G401 (cell line): ENCODE measurements around the gene RBMS2. TPM values are rescaled to one million over a fixed set of nuclear protein-coding genes. Genes with fewer than 3 reads are reported as not detected.
A peak's percentile ranks its signal among the peaks of the same experiment; 100 is the strongest.
"Not testable (repeated sequence)": the region's sequence is repeated elsewhere in the genome, so short reads cannot be mapped to it uniquely, and the experiment has no call there.

ENCODE experiments used
- DNase-seq: peaks from one replicate; pipeline ENCODE4 v3.0.0-alpha.2; 2015; ENCODE audit warnings: low spot score
- in situ Hi-C: cut with HindIII; loops from 2 replicates; pipeline ENCODE4 v1.10.0; 2016; ENCODE audit warnings: low sequenced_read_pairs, mixed read lengths
- total RNA-seq: library from RNA; depleted of rRNA; stranded (reverse); fragments of >200 nt; shearing (Covaris generic); gene quantifications from 2 replicates; pipeline ENCODE4 v1.2.3, GENCODE V29; 2014

The RBMS2 gene
- total RNA-seq, 1 experiment from 2014 or later = 3.8 TPM

DNA sequence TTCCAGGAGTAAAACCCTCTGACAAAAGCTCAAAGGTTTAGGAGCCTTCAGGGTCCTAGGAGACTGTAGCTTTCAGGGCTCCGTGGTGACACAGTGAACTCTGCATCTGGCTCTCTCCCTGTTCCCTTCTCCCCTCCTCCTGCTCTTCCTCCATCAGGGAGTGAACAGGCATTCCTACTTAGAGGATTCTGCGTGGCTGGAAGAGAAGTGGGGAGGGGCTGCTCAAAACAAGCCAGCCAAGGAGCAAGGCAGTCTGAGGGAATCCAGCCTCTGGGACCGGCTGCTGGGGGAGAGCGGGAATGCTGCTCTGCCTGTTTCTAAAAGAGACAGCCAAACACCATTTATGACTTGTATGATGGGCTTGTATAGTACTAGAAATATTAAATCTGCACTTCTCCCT lies 49.5 kb downstream of the RBMS2 start:
- in situ Hi-C loops = no loop called here
- DNase-seq = no peak

DNA sequence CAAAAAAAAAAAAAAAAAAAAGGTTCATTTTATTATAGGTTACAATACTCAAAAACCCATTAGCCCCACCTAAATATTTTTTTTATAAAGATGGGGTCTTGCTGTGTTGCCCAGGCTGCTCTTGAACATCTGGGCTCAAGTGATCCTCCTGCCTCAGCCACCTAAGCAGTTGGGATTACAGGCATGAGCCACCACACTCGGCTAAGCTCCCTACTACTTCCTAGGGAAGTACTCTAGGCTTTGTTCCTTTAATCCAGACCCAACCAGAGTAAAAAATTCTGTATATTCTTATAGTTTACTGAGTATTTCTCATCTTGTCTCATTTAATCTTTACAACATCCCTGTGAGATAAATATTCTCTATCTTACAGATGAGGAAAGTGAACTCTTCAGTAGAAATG lies 50.7 kb downstream of the RBMS2 start:
- in situ Hi-C loops = no loop called here
- DNase-seq = no peak

DNA sequence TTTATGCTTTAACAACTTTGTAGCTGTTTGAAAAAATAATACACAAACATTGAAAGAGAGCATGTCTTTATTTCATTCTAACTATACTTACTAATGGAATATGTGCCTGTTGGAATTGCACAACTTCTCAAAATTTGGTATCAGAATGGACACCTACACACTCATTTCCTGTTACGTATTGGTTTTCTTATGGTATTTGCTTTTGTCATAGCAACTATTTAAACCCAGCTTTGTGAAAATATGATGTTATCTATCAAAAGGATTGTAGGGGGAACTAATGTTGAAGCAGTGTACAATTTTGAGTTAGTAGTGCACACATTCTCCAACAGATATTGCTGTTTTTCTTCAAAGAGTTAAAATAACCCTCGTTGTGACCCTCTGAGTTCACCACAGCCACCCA lies 52.6 kb downstream of the RBMS2 start:
- DNase-seq = no peak
- in situ Hi-C loops = no loop called here

DNA sequence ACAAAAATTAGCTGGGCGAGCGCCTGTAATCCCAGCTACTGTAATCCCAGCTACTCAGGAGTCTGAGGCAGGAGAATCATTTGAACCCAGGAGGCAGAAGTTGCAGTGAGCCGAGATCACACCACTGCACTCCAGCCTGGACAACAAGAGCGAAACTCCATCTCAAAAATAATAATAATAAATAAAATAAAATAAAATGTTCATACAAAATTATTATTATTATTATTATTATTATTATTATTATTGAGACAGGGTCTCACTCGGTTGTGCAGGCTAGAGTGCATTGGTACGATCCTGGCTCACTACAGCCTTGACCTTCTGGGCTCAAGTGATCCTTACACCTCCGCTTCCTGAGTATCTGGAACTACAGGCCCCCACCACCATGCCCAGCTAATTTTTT lies 55.6 kb downstream of the RBMS2 start:
- in situ Hi-C loops = not testable (repeated sequence)

DNA sequence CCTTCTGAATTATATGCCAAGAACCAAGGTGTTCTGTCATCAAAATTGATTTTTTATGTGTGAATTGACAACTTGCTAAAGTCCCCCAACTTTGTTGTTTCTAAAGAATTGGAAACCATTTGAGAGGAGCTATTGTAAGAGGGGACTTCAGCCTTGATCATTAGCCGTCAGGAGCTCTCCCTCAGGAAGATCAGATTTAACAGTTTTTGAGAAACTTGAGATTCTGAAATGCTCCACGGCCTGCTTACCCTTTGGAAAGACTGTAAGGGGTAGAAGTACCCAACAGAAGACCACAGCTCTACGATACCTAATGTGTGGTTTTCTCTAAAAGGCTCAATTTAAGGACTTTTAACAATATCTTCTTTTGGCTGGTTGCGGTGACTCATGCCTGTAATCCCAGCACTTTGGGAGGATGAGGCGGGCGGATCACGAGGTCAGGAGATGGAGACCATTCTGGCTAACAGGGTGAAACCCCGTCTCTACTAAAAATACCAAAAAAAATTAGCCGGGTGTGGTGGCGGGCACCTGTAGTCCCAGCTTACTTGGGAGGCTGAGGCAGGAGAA lies 57.4 kb downstream of the RBMS2 start:
- no peak for DNase-seq
- in situ Hi-C loops = no loop called here

More for the DNA sequence above, 55.6 kb downstream of the RBMS2 start:
- not testable (repeated sequence) for DNase-seq

DNA sequence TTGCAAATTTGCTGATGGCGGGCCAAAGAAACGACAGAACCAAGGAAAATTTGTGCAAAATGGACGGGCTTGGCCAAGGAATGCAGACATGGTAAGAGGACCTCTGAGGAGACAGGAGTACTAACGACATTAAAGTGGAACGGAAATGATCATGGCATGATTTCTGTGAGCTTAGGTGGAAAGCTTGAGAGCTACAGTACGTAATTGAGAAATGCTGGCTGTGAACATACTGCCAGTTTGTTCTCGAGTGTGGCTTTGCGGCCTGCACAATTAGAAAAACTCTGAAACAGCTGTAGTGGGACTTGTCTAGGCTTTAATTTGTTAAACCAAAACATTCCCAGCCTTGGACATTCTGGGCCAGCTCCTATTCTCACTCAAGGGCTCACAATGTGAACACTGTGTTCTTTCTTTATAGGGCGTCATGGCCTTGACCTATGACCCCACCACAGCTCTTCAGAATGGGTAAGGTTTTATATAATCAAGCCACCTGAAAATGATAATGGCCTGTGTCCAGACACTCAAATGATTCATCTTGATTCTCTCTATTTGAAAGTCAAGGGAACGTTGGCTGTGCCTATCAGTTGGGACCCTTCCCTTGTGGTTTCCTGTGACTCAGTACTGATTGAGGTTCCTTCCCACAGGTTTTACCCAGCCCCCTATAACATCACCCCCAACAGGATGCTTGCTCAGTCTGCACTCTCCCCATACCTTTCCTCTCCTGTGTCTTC lies 60.0 kb downstream of the RBMS2 start:
- DNase-seq = no peak
- in situ Hi-C loops = no loop called here

DNA sequence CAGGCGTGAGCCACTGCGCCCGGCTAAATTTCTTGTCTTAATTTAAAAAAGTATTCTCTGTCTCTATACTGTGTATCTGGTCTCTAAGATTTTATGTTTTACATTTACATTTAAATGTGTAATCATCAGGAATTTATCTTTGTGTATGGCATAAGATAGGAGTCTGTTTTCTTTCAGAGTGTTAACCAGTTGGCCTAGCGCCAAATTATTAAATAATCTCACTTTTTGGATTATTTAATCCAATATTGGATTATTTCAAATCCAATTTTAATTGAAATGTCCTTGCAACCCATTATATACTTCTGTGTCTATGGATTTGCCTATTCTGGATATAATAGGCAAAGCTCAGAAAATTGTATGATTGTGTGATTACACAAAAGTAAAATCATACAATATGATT lies 63.5 kb downstream of the RBMS2 start:
- in situ Hi-C loops = no loop called here

DNA sequence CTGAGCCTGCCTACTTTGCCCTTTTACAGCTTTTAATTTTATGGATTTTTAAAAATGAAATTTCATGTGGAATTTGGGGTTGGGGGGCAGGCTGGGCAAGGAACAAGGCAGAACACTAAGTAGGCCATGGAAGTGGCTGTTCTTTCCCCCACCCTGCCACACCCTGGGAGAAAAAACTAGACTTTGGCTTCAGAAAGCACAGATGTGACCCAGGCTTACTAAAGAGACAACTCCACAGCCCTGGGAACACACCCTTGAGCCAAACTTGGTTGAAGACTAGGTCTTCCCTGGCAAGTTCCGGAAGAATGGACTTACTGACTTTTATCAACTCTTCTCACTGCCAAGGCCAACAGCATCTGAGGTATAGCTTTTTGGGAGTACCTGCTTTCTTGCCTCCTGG lies 68.2 kb downstream of the RBMS2 start:
- DNase-seq = no peak
- in situ Hi-C loops = no loop called here

More for the DNA sequence above, 63.5 kb downstream of the RBMS2 start:
- DNase-seq = no peak

DNA sequence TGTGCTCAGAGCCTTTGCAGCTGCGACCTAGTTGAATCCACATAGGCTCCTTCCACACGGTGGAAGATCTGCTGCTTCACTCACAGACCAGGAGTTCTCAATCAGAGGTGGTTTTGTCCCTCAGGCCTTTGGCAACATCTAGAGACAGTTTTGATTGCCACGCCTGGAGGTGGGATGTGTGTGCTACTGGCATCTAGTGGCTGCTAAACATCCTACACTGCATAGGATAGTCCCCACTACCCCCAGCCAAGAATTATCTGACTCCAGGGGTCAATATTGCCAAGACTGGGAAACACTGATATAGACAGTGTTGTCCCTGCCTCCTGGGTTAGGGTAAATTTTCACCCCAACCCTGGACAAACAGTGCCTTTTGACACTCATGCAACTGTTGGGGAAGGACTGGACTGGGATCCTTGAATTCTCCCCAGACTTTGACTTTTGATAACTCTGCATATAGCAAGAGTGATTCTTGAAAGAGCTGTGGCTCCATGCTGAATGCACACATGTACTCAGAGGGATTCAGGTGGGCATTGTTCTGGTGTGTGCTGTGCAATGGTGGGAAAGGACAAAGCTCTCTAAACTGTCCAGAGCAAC lies 68.7 kb downstream of the RBMS2 start:
- in situ Hi-C loops = no loop called here
- DNase-seq = no peak

DNA sequence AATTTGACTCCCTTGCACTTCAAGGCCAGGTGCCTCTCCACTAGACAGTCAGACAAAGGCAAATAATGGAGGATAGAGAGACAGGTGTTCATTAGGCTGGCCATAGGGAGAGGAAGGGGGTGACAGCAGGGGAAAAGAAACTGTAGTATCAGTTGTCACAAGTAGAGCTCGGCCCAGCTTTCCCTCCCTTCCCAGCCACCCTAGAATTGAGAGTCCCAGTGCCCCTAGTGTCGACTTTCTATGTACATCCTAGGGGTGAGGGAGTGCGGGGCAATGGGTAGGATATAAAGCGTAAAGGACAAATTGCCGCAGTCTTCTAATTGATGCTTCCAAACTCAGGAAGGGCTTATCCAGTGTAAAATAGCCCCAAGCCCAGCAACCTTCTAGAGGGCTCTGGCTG lies 69.5 kb downstream of the RBMS2 start:
- DNase-seq = no peak
- in situ Hi-C loops = no loop called here

DNA sequence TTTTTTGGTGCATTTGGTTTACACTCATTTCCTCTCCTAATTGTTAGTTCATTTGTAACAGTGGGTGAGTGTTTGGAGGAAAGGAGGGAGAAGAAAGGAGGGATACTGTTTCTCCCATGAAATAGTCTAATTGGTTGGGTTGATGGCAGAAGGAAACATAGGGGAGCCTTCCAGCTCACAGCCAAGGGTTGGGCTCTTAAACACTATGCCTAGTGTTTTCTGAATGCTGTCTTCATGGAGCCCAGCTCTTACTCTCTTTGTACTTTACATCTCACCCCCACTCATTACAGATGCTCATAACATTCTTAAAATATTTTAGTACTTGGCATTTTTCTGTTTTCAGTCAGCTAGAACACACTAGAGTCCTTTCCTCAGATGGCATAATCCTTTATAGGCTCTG lies 70.3 kb downstream of the RBMS2 start:
- DNase-seq = no peak
- in situ Hi-C loops = no loop called here

DNA sequence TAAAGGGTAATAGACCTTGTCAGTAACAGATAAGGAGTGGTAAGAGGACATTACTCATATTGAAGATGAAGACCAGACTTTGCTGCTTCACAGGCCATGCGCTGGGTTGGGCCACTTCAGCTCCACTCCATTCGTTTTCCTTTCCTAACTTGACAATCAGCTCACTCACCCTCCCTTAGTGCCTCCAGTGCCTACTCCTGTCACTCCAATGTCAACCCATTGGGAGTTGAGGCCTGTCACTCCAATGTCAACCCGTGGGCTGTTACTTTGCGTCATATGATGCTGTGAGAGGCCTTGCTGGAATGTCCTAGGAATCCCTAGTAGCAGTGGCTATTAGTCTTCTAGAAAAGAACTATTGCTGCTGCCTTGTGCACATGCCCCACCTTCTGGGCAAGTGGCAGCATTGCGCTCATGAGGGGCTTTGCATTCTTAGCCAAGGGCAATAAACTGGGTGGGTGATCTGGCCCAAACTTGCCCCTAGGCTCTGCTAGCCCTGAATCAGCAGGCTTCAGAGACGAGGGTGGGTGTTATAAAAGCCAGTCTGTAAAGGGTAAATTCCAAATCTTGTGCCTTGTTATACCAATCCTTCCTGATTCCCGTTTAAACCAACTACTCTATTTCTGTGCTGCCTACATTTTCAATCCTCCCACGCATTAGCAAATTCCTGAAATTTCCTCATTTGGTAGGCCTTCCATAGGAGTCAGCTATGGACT lies 72.4 kb downstream of the RBMS2 start:
- DNase-seq = peak; percentile 58
- in situ Hi-C loops = no loop called here

DNA sequence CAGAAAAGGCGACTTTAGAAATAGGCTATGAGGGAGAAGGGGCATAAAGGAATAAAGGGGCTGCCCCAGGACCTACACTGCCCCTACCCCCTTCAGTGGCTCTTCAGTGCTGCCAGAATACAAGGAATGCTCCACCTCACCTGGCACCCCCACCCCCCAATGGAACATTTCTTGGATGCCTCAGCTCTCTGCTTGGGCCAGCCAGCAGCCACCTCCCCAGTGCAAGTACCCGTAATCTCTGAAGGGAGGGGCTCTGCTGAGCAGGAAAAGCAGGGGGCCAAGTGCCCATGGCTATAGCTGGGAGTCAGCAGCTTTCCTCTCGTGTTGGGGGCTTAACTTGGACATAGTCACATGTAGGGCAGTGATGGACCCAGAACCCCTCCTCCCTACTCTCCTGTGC lies 75.2 kb downstream of the RBMS2 start:
- in situ Hi-C loops = no loop called here
- DNase-seq = no peak

DNA sequence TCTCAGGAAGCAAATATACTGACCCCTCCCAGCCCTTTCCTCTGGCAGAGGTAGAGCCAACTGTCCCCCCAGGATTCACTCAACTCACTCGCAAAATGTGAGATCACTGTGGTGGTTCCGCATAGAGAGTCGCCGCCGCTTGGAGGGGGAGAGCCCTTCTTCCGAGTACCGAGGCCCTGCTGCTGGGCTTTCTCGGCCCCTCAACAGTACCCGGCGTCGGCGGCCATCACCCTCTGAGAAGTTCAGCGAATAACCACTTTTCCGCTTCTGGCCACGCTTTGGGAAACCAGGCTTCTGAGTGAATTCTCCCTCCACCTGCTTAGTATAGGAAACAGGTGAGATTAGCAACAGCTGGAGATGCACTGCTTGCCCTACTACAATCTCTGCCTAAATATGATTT lies 77.4 kb downstream of the RBMS2 start:
- in situ Hi-C loops = no loop called here
- no peak for DNase-seq

DNA sequence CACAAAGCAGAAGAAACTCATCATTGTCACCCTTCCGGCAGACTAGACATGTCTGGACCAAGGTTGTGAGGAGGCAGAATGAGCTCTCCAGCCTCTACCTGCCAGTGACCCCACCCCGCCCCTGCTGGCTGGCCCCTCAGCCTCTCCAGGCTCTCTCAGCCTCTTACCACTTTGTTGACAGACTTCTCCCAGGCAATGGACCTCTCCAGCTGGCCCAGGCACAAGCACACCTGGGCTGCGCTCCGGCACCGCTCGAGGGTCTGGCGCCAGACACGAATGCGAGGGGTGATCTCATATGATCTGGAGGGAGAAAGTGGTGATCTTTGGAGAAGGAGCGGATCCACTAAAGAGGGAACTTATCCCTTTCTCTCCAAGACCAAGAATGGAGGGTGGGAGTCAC lies 78.2 kb downstream of the RBMS2 start:
- in situ Hi-C loops = no loop called here
- no peak for DNase-seq

DNA sequence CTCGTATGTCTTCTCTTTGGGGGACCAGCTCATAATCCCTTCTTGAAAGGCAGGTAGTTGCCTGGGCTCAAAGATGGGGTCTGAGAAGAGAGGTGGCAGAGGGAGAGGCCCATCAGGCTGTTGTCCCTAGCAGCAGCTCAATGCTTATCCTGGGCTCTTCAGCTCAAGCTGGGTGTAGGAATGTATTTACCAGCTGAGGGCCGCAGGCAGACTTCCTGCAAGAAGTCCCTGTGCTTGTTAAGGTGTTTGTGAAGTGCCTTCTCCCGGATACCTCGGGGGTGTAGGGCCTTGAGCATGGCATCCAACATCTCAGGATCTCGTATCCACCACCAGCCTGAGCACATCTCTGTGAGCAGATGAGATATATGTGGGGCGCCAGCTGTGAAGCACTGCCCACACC lies 79.1 kb downstream of the RBMS2 start:
- in situ Hi-C loops = no loop called here
- no peak for DNase-seq

DNA sequence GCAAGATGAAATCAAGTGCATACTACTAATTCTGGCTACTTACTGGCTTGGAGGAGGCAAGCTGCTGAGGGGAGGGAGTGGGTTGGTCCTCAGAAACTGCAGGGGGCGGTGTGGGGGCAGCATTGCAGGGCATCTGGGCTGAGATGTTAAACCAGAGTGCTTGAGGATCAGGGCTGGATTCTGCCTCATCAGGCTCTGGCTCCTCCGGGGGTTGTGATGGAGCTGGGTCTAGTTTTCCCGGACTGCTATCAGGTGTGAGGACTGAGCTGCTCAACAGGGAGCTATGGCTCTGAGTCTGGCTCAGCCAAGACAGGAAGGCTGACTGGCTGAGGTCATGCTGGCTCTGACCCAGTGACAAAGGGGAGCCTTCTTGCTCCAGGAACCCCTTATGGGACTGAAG lies 79.9 kb downstream of the RBMS2 start:
- in situ Hi-C loops = no loop called here
- DNase-seq = peak; percentile 67

DNA sequence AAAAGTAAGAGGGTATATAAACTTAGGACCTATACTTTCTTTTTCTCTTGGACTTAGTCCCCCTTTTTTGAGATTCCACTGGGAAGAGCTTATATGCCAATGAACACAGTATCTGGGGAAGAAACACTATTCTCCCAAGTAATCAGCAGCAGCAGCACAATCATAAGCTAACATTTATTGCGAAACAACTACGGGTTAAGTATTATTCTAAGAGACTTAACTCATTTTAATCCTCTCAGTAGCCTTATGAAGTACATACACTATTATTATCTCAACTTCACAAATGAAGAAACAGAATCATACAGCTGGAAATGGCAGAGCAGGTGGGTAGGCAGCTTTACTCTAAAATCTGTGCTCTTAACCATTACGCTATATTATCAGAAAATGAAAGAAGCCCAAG lies 80.6 kb downstream of the RBMS2 start:
- no peak for DNase-seq
- in situ Hi-C loops = no loop called here

DNA sequence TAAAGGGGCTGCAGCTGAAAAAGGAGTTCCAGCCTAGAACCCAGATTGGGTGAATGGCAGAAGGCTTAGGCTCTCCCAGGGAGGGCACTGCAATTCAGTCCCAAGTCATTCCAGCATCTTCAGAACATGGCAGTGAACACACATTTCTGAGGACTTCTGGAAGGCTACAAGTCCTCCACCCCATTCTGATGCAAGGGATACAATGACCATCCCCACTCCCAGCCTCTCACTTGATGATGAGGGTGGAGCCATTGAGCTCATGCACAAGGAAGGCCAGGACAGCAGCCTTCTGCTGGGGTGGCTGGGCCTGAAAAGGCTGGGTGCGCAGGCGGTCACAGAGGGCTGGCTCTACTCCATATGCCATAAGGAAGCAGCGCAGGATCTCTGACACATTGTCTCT lies 82.7 kb downstream of the RBMS2 start:
- in situ Hi-C loops = no loop called here
- DNase-seq = no peak

DNA sequence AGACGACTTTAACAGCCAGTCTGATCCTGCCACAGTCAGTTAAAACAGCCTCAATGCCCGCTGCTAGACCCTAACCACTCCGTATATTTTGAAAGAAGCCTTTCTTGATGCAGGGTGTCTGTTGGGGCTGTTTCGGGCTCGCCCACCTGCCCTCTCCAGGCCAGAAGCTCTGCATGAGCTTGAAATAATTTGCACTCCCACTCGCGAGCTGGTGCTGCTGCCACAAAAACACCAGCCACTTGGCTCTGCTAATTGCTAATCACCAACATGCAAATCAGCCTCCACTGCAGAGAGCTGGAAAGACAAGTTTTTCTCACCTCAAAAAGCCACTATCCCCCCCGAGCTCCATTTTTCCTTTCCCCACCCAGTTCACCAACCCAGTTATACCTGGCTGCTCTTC lies 93.0 kb downstream of the RBMS2 start:
- DNase-seq = no peak
- in situ Hi-C loops = loop anchor here (5.0 kb wide), 1 partner anchor 97 kb away; no protein-coding TSS in a partner anchor
